ENCODE results near the gene LCLAT1.
A peak's percentile ranks its signal among the peaks of the same experiment; 100 is the strongest.

Gene LCLAT1

DNA sequence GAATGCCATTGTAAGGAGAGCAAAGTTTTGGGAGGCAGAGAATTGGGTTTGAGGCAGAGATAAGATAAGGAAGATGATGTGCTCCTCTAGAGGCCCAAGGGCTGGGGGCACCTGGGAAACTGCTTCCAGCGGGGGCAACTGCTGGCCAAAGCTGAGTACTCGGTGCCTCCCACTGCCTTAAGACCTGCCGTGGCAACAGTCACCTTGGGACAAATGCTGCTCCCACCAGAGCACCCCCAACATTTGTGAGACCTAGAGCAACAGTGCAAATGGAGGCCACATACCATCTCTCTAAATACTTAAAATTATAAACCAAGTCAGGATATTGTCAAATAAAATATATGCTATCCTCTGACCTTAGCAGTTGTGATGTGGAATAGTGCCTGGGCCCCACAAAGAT is 233.1 kb downstream of the LCLAT1 start:
- DNase-seq = no peak

DNA sequence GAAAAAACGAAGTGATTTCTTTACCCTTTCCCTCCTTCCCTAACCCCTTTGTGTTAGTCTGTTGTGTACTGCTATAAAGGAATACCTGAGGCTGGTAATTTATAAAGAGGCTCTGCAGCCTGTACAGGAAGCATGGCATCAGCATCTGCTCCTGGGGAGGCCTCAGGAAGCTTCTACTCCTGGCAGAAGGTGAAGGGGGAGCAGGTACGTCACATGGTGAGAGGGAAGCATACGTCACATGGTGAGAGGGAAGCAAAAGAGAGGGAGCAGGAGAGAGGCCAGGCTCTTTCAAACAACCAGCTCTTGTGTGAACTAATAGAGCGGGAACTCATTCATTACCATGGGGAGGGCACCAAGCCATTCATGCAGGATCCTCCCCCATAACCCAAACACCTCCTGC is 234.0 kb downstream of the LCLAT1 start:
- DNase-seq = no peak

DNA sequence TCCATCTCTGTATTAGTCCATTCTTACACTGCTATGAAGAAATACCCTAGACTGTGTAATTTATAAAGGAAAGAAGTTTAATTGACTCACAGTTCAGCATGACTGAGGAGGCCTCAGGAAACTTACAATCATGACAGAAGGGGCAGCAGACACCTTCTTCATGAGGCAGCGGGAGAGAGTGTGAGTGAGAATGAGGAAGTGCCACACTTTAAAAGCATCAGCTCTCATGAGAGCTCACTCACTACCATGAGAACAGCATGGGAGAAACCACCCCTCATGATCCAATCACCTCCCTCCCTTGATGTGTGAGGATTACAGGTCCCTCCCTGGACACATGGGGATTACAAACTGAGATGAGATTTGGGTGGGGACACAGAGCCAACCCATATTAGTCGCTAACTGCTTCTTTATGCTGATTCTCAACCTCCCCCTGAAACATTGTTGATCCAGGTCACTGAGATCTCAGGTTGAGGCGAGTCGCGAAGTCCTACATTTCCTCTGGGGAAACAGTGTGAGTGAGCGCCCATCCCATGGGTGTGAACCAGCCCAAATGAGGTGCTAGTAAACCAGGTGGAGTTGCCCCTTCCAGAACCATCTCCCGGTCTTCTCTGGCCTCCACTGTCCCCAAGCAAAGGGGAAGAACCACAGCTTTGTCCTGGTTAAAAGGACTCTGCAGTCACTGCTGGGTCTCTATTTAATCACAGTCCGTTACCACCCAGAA is 236.3 kb downstream of the LCLAT1 start:
- DNase-seq = no peak

DNA sequence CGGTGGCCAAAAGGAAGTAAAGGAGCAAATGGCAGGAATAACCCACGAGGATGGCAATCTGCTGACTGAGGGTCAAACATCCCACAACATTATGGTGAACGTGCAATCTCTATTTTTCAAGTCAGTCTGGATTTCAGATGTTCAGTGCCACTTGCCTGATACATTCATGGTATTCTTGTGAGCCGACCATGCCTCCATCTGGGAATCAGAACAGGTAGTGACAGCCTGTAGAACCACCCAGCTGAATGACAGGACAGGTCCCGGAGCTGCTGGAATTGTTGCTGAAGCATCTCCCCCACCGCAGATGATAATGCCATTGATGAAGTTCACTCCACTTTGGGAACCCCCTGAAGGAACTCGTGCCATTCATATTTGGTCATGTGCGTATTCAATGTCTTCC is 237.0 kb downstream of the LCLAT1 start:
- no peak for DNase-seq

DNA sequence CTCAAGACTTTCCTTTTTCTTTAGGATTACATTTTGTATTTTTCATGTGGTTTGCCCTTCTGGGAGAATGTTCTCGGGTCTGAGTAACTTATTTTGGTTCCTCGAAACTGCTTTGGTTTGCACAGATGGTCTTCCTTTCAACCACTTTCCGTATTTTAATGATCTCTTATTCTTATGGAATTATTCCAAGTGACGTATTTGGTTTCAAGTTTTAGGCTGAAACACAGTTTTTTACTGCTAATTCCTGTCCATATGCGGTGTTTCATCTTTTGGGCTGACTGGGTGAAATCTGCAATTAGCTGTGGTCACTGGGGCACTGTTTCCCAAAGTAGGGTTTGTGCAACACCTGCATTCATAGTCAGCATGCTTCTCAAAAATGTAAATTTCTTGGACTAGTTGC is 237.5 kb downstream of the LCLAT1 start:
- no peak for DNase-seq

DNA sequence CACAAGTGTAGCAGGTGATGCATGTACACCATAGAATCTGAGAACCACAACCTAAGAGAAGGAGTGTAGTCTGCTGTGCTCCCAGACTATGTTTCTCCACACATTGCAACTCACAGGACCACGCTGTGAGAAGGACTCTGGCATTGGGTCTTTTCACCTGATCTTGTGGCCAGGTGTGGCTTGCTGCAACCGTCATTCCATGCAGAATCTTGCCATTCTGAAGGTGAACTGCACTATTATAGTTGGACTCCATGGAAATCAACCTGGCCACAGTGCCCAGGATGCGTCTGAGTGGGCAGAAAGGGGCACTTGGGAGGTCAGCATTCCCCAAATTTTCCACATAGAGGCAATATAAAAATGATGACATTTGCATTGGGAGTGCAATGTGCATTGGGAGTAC is 237.9 kb downstream of the LCLAT1 start:
- DNase-seq = no peak

DNA sequence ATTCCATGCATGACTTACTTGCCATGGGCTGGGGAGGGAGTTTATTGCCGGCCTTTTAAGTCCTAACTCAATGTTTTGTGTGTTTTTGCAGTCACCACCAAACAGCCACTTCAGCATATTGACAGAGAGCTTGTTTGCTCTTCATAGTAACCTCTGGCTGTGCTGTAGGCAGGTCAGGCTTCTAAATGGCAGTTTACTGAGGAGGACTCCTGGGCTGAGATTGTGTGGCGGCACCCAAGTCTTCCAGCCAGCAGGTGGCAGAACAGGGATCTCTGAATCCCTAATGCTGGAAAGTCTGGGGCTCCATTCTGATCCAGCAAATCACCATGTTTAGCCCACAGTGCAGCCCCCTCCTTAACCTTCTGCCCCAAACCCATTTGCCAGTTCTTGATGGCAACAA is 239.0 kb downstream of the LCLAT1 start:
- DNase-seq = peak; percentile 86

DNA sequence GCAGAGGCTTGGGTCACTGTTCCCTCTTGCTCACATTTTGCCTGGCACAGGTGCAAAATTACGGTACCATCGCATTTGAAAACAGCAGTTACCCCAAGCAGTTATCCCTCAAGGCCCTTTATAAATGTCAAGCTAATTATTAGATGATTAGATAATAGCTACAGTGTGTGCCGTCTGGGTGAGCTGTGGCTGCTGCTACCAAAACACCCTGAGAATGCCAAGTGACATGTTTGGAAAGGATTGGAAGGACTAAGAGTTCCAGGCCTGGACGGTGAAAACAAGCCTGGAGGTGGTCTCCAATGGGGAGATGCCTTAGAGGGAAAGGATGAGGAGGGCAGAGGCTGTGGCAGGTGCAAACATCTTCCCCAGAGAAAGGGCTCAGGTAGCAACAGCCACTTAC is 239.6 kb downstream of the LCLAT1 start:
- DNase-seq = peak; percentile 56

DNA sequence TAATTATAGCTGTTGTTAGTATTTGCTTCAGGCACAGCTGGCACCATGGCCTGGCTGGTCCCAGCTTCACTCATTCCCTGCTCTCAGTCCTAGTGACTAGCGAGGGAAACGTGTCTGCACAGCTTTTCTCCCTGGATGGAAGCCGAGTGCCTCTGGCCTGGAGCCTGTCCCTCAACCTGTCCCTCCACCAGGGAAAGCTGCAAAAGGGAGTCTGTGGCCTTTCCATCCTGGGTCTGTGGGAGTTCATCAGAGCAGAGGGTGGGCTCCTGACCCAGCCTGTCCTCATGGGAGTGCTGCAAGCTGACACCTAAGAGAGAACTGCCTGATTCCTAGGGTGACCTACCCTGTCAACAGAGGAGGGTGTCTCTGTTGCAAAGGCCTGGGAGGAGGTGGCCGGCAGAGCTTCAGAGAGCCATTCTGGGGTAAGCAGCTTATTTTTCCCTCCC is 241.9 kb downstream of the LCLAT1 start:
- DNase-seq = peak; percentile 72

DNA sequence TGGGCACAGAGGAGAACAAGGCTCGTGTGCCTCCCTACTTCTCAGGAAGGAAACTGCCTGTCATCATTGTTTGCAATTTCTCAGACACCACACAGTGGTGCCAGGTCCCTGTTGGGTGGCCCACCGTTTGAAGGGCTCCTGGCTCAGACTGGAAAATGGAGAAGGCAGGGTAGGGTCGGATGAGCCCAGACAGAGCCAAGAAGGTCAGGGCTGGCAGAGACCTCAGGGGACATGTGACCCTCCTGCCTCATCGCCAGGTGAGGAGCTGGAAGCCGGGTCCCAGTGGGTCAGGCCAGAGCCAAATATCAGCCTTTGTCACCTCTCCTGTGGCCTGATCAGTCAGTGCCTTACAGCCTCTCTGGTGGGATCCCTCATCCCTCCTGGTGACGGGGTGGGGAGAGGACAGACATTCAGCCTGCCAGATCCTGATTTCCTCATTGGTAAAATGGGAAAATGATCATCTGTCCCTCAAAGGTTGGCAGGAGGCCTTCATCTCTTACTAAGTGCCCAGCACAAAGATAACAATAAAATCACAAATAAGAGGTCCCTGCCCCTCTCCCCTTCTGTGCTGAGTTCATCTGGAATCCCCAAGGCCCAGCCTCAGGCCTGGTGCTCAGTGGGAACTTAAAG is 242.6 kb downstream of the LCLAT1 start:
- no peak for DNase-seq

DNA sequence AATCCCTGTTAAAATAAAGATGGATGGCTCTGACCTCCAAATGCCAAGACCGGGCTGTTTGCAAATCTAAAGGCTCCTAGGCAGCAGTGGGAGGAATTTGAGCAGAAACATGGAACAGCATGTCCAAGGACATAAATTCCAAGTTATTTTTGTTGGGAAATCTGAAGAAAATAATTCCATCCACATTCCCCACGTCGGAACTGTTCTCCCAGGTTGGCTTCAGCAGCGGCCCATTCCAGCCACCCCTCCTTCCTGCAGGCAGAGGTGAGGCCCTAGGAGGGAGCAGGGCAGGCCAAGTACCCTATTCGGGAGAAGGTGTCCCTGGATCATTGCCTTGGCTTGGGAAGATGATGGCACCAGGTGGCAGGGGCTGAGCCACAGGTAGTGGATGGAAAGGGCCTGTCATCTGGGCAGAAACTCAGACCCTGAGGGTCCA is 243.1 kb downstream of the LCLAT1 start:
- no peak for DNase-seq

DNA sequence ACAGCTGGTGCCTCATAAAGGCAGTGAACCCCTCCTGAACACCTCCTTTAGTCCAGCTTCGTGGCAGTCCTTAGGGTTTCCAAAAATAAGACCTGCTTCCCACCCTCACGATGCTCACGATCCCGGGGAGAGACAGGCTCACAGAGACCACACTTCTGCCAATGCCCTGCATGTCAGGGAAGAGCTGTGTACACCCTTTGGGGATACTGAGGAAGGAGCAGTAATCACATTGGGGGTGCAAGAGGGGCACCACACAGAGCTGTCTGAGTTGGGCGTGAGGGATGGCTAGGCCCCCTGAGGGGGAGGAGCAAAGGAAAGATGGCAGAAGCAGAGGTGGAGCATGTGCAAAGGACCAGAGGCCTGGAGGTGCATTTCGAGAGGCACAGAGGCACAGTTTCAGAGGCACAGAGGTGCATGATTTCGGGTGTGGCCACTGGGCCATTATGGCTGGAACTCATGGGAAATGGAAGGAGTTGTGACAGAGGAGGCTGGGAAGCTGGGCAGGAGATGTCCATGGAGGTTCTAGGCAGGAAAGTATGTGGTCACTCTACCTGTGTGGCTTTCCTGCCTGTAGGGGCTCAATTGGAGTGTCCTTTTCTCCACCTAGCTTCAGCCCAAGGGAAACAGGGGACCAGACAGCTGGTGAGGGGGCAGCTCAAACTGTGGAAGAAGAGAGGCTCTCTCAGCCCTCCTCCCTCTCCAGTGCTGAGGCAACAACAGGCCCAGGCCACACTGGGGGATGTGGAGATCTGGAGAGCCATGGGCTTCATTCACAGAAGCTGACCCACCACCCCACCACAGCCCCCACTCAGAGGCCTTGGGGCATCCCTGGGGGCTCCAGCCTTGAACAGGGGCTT is 244.3 kb downstream of the LCLAT1 start:
- DNase-seq = no peak

DNA sequence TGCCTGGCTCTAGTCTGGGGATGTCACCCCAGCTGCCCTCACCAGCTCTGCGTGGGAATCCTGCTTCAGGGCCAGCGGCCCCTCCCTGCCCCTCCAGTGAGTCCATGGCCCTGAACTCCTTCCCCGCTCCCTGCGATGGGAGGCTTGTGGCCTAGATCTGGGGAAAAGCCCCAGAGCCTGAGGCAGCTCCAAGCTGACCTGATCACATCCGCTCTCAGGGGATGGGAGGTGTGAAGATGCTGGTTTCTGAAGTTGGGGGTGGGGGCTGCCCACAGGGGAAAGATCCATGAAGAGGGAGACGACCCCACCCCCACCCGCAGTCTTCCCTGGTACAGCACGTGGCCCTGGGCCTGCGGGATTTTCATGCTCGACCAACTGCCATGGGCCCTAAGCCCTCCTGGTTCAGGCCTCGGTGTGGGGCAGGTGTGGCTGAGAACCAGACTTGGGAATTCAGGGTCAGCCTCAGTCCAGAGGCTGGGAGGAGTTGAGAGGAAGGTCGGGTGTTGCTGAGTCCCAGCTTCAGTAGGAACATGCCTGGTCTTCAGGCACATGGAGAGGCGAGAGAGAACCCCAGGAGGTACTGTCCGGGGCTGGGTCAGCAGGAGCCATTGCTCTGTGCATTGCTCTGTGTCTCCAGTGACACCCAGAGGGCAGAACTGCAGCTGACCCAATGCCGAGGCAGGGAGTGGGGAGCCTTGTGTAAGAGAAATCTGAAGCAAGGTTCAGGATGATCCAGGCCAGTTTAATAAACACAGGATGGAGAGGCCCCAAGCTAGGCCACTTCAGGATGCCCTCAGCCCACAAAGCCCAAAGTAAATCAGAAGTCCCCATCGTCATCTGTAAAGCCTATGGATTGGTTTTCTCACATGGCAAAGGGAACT is 245.1 kb downstream of the LCLAT1 start:
- peak; percentile 14 for DNase-seq

DNA sequence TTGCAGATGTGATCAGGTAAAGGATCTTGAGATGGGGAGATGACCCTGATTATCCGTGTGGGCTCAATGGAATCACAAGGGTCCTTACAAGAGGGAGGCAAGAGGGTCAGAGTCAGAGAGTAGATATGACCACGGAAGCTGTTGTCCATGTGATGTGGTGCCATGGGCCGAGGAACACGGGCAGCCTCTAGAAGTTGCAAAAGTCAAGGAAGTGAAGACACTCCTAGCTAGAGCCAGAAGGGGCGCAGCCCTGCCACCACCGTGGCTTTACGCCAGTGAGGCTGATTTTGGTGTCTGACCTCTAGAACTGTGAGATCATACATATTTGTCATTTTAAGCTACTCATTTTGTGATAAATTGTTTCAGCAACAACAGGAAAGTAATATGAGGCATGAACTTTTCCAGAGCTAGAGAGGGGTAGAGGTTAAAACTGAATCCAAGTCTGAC is 245.8 kb downstream of the LCLAT1 start:
- DNase-seq = no peak
